PFSK-1 (cell line): Measurements from ENCODE around the gene CYP2W1.

Experiments used
- POLR2AphosphoS5 ChIP-seq: IDR thresholded peaks from 2 replicates; pipeline ENCODE4 v1.6.1; 2012; ENCODE audit warnings: low read depth, mild to moderate bottlenecking, control low read depth, low read length, moderate library complexity
- REST ChIP-seq, 2 experiments: IDR thresholded peaks; 2 replicates each; pipeline versions ENCODE4 v1.6.1 to v1.8.0; 2011 to 2012; ENCODE audit warnings: low read depth in 2 of 2, low read length in 2 of 2, control low read depth in 1 of 2, inconsistent platforms in 1 of 2, mild to moderate bottlenecking in 1 of 2, moderate library complexity in 1 of 2; ENCODE audit not compliant: insufficient read depth in 1 of 2
- TAF1 ChIP-seq: IDR thresholded peaks from 2 replicates; pipeline ENCODE4 v1.6.1; 2012; ENCODE audit warnings: low read length, control low read depth, borderline replicate concordance; ENCODE audit not compliant: insufficient read depth

GRCh38 chr7:1008733-1009363, 25.9 kb downstream of the CYP2W1 start:
- no peak for TF ChIP-seq REST (IDR thresholded peaks at IDR 0.05; ENCODE audit: insufficient read depth in 1 of 2, low read depth in 2 of 2, low read length in 2 of 2)
- no peak for TF ChIP-seq TAF1
- no peak for TF ChIP-seq POLR2AphosphoS5
